ENCODE measurements around the gene PLG.
"Not testable (repeated sequence)": the region's sequence is repeated elsewhere in the genome, so short reads cannot be mapped to it uniquely, and the experiment has no call there.

Gene PLG

GRCh38 chr6:160780656-160781055 lies 78.6 kb downstream of the PLG start:
- not testable (repeated sequence) for DNase-seq

DNA sequence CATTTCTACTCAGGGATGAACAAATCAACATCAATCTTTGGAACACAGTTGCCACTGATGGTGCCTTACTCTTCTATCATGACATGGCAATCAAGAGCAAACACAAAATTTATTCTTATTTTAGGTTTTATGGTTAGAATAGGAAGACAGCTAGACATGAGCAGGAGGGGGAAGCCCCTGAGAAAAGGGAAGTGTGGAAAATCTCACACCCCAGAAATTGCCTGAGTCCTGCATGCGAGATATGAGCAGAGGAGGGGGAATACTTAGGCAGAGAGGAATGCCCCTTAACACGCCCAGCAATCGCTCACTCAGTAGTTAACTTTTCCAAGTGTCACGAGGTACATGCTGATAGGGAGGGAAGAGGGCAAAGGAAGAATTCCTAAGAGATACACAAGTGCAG lies 79.3 kb downstream of the PLG start:
- no peak for DNase-seq

GRCh38 chr6:160782228-160782627 lies 80.2 kb downstream of the PLG start:
- no peak for DNase-seq

GRCh38 chr6:160783741-160784140 lies 81.7 kb downstream of the PLG start:
- no peak for DNase-seq

GRCh38 chr6:160788126-160788525 lies 86.1 kb downstream of the PLG start:
- DNase-seq = not testable (repeated sequence)

GRCh38 chr6:160788806-160789205 lies 86.8 kb downstream of the PLG start:
- DNase-seq = no peak

DNA sequence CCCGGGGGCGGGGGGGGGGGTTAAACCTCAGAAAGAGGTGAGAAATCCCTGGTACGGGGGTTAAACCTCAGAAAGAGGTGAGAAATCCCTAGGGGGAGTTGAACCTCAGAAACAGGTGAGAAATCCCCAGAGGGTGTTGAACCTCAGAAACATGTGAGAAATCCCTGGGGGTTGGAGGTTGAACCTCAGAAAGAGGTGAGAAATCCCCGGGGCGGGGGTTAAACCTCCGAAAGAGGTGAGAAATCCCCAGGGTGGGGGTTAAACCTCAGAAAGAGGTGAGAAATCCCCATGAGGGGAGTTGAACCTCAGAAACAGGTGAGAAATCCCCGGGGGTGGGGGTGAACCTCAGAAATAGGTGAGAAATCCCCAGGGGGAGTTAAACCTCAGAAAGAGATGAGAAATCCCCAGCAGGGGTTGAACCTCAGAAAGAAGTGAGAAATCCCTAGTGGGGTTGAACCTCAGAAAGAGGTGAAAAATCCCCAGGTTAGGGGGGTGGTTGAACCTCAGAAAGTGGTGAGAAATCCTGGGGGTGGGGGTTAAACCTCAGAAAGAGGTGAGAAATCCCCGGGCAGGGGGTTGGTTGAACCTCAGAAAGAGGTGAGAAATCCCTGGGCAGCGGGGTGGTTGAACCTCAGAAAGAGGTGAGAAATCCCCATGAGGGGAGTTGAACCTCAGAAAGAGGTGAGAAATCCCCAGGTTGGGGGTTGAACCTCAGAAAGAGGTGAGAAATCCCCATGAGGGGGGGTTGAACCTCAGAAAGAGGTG lies 87.4 kb downstream of the PLG start:
- DNase-seq = peak in 1 of 2 experiments; percentile 5

- no peak for DNase-seq
Measured at GRCh38 chr6:160790028-160790792, 88.2 kb downstream of the PLG start.

DNA sequence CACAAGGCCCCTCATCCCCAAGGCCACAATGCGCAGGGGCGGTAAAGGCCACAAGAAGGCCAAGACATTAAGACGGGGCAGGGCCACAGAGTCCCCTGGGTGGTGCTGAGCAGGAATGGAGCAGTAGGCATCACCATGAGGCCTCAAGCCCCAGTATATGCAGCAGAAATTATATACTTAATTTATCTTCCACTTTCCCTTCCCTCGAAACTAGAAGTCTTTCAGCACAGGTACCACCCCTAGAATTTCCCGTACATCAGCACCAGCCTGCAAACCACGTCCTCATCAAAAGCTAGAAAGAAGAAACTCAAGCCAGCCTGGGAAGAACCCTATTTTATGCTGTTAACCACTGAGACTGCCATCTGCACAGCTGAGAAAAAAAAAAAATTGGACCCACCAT lies 89.4 kb downstream of the PLG start:
- no peak for DNase-seq

DNA sequence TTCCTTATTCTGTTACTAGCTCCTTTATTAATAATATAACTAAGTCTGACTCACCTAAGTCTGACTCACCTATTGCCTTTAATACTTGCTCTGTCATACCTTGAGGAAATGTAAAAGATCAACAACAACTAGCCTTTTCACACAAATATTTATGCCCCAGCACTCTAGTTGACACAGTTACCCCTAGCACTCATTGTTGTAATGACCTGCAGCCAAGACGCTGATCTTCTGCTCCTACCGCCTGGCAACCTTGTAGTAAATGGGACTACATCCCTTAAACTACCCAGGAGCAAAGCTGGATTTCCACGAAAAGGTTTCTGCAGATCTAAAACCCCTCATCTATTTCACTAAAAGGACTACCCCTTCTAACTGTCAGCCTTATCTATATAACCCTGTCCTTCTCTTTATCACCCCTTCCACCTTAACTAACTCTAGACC lies 90.0 kb downstream of the PLG start:
- DNase-seq = no peak

- no peak for DNase-seq
Measured at GRCh38 chr6:160792708-160793107, 90.7 kb downstream of the PLG start.

DNA sequence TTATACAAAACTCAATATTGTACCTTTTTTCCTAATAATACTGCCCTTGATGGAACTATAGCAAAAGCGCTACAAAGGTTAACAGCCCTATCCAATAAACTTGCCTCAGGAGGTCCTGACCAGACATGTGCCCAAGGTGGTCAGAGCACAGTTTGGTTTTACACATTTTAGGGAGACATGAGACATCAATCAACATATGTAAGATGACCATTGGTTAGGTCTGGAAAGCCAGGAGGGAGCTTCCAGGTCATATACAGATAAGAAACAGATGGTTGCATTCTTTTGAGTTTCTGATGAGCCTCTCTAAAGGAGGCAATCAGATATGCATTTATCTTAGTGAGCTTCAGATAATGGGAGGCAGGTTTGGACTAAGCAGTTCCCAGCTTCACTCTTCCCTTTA lies 91.6 kb downstream of the PLG start:
- no peak for DNase-seq

- DNase-seq = no peak
Measured at GRCh38 chr6:160795721-160796120, 93.7 kb downstream of the PLG start.

GRCh38 chr6:160798625-160799024 lies 96.6 kb downstream of the PLG start:
- DNase-seq = no peak

GRCh38 chr6:160799801-160800506 lies 97.9 kb downstream of the PLG start:
- no peak for DNase-seq

- DNase-seq = no peak
Measured at GRCh38 chr6:160801418-160801817, 99.4 kb downstream of the PLG start.

GRCh38 chr6:160802049-160802448 lies 100.0 kb downstream of the PLG start:
- DNase-seq = not testable (repeated sequence)
